ENCODE data around the gene ORMDL3.

ORMDL3 gene

DNA sequence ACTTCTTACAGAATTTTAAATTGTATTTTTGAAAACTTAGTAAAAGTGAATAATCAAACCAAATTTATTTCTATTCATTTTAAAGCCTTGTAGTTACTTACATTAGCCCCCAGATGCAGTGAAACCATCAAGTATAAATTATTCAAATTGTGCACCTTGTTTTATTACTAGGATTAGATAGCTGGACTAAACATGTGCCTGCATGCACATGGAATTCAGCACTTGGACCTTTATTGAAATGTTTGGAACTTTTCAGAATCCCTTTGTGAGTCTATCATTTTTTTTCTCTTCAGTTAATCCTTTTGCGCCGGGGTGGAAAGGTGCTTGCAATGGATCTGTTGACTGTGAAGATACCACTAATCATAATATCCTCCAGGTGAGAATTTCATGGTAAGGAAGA is 54.6 kb downstream of the ORMDL3 start:
- no peak for TF ChIP-seq JUND (IDR thresholded peaks at IDR 0.05; ENCODE audit: low read depth)
- DNase-seq (ENCODE audit: low read depth in 1 of 2, low spot score in 1 of 2) = peak in 1 of 2 experiments; percentile 44
- in situ Hi-C loops (cut with HindIII; ENCODE audit: low pct_unique_long_range_greater_than_20kb, low sequenced_read_pairs) = no loop called here

DNA sequence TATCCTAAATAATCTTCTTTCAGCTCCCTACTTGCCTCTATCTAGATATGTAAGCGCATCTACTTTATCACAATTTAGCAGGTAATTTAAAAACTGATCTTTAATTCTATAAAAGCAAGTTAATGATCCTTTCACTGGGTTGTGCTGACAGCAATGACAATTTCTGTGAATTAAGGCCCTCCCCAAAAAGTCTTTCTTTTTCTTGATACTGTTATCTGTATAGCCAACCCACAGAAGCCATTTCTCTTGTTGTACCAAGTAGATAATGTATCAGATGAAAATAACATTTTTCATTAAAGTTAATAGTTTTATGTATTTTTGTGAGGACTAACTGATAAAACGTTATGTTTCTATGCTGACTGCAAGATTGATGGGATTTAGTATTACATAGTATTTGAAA is 55.6 kb downstream of the ORMDL3 start:
- in situ Hi-C loops (cut with HindIII; ENCODE audit: low pct_unique_long_range_greater_than_20kb, low sequenced_read_pairs) = no loop called here
- no peak for TF ChIP-seq JUND (IDR thresholded peaks at IDR 0.05; ENCODE audit: low read depth)
- DNase-seq (ENCODE audit: low read depth in 1 of 2, low spot score in 1 of 2) = no peak

Measured in T47D (cell line).